CD4-positive, alpha-beta T cell (primary cell): Measurements from ENCODE around the gene SH2D1A. TPM values are rescaled to one million over a fixed set of nuclear protein-coding genes. Genes with fewer than 3 reads are reported as not detected.

Experiments
- ATAC-seq: fragments of 200-7000 bp; cut with Tn5 transposase; one replicate; pipeline ENCODE4 v1.10.0; 2022; ENCODE audit warnings: mild to moderate bottlenecking; ENCODE audit not compliant: poor library complexity
- CTCF ChIA-PET: fragments of 350-600 bp; sonication (Branson Sonifier 250); formaldehyde crosslinking; loops from one replicate; lab custom pipeline; 2021; ENCODE audit warnings: antibody characterized with exemption, inconsistent platforms; lab: Charles Lee
- POLR2A ChIA-PET: fragments of 350-600 bp; sonication (Branson Sonifier 250); formaldehyde crosslinking; loops from one replicate; lab custom pipeline; 2021; ENCODE audit warnings: antibody characterized with exemption, inconsistent platforms; lab: Charles Lee
- DNase-seq, 14 experiments: peaks; one replicate each; pipeline ENCODE4 v3.0.0-alpha.2; 2013 to 2020; ENCODE audit warnings: mixed read lengths in 2 of 14
- H3K27ac ChIP-seq, 2 donors: one replicate each; pipeline versions ENCODE4 v1.5.1 to v1.7.0; 2013; ENCODE audit warnings: low read length in 2 of 2, low read depth in 1 of 2, mild to moderate bottlenecking in 1 of 2
- H3K27me3 ChIP-seq, 2 experiments: 1 replicate in 1 of 2; 2 replicates in 1 of 2; pipeline versions ENCODE4 v1.6.1 to v1.7.0; 2013; ENCODE audit warnings: low read length in 2 of 2, control low read depth in 1 of 2, mild to moderate bottlenecking in 1 of 2, moderate library complexity in 1 of 2; ENCODE audit not compliant: insufficient read depth in 2 of 2, control insufficient read depth in 1 of 2
- H3K36me3 ChIP-seq: one replicate; pipeline ENCODE4 v1.6.1; 2013; ENCODE audit warnings: low read length, control low read depth; ENCODE audit not compliant: insufficient read depth
- H3K4me1 ChIP-seq: one replicate; pipeline ENCODE4 v1.6.1; 2013; ENCODE audit warnings: low read length, control low read depth; ENCODE audit not compliant: insufficient read depth
- H3K4me3 ChIP-seq: one replicate; pipeline ENCODE4 v1.5.1; 2013; ENCODE audit warnings: mild to moderate bottlenecking, low read length, moderate library complexity
- H3K9me3 ChIP-seq, 2 experiments: 1 replicate in 1 of 2; 2 replicates in 1 of 2; pipeline versions ENCODE4 v1.6.1 to v1.7.0; 2013; ENCODE audit warnings: low read length in 2 of 2, mild to moderate bottlenecking in 2 of 2, control low read depth in 1 of 2, moderate library complexity in 1 of 2; ENCODE audit not compliant: control insufficient read depth in 1 of 2, insufficient read depth in 1 of 2
- H3K27ac Mint-ChIP-seq: one replicate; pipeline ENCODE4 v1.8.0; 2020; ENCODE audit warnings: mixed read lengths
- H3K27me3 Mint-ChIP-seq: one replicate; pipeline ENCODE4 v1.8.0; 2021; ENCODE audit warnings: mixed read lengths
- H3K36me3 Mint-ChIP-seq: one replicate; pipeline ENCODE4 v1.8.0; 2021; ENCODE audit warnings: low read depth, mixed read lengths
- H3K4me1 Mint-ChIP-seq: one replicate; pipeline ENCODE4 v1.8.0; 2021; ENCODE audit warnings: low read depth, mixed read lengths
- H3K4me3 Mint-ChIP-seq: one replicate; pipeline ENCODE4 v1.8.0; 2020; ENCODE audit warnings: mild to moderate bottlenecking, mixed read lengths
- H3K9me3 Mint-ChIP-seq: one replicate; pipeline ENCODE4 v1.8.0; 2020; ENCODE audit warnings: mixed read lengths
- CTCF ChIP-seq: fragments of 200-600 bp; IDR thresholded peaks from one replicate; pipeline ENCODE4 v1.8.0; 2022; ENCODE audit warnings: antibody characterized with exemption, mild to moderate bottlenecking
- intact Hi-C, 2 experiments: fragments of 100-400 bp; cut with DNase I in 1 of 2; cut with micrococcal nuclease in 1 of 2; formaldehyde crosslinking; loops; one replicate each; pipeline versions ENCODE4 v1.15.1 to v1.9.0; 2023 to 2025; cut with DNase I, micrococcal nuclease
- total RNA-seq, 174 experiments: library from RNA in 2 of 174; stranded (reverse) in 2 of 174; gene quantifications; one replicate each; pipeline ENCODE4 v1.2.3 and lab custom pipeline; 2021 to 2026

Gene SH2D1A
- total RNA-seq, 2 experiments from 2014 or later, result 39.6 to 41.5 TPM

- peaks cover 45% of the 10 kb centered on the region for H3K4me1 Mint-ChIP-seq
- no peak overlapping the region for H3K27ac ChIP-seq
Observed at GRCh38 chrX:124369722-124370121, 23.4 kb downstream of the SH2D1A start.

GRCh38 chrX:124373348-124373747 is 27.0 kb downstream of the SH2D1A start:
- Histone ChIP-seq H3K4me3 (no peak overlapping the region), H3K9me3 (no peaks in the 10 kb centered on the region), H3K27me3 (no peaks in the 10 kb centered on the region), H3K4me1 (no peaks in the 10 kb centered on the region), H3K27ac (no peak overlapping the region), H3K36me3 (peaks cover 38% of the 10 kb centered on the region)
- Mint-ChIP-seq H3K27ac (no peak overlapping the region), H3K9me3 (no peaks in the 10 kb centered on the region), H3K4me1 (peaks cover 39% of the 10 kb centered on the region), H3K27me3 (no peaks in the 10 kb centered on the region), H3K4me3 (no peak overlapping the region), H3K36me3 (peaks cover 53% of the 10 kb centered on the region)
- TF ChIP-seq CTCF, result no peak
- ChIA-PET CTCF (no interaction called here), POLR2A (interaction anchor here (1.0 kb wide), 2 partner anchors 27 to 64 kb away, joined by 3 to 4 read pairs; partner anchors contain the start of gene SH2D1A)
- ATAC-seq, result no peak
- intact Hi-C loops, result no loop called here
- DNase-seq, result no peak

More at GRCh38 chrX:124369722-124370121, 23.4 kb downstream of the SH2D1A start:
- Histone ChIP-seq H3K4me3 (no peak overlapping the region), H3K4me1 (no peaks in the 10 kb centered on the region), H3K27me3 (no peaks in the 10 kb centered on the region), H3K9me3 (no peaks in the 10 kb centered on the region), H3K36me3 (peaks cover 53% of the 10 kb centered on the region)
- ChIA-PET POLR2A (interaction anchor here (1.8 kb wide), 1 partner anchor 22 kb away, joined by 3 read pairs; no protein-coding TSS in a partner anchor), CTCF (interaction anchor here (1.2 kb wide), 2 partner anchors 10 to 16 kb away, joined by 3 to 4 read pairs; no protein-coding TSS in a partner anchor)
- TF ChIP-seq CTCF, result no peak
- H3K9me3 Mint-ChIP-seq, result no peaks in the 10 kb centered on the region
- no peaks in the 10 kb centered on the region for H3K27me3 Mint-ChIP-seq
- no peak for DNase-seq
- H3K4me3 Mint-ChIP-seq, result no peak overlapping the region
- peak overlapping the region; percentile 64 for H3K27ac Mint-ChIP-seq
- intact Hi-C loops, result no loop called here
- peaks cover 80% of the 10 kb centered on the region for H3K36me3 Mint-ChIP-seq
- no peak for ATAC-seq

- Histone ChIP-seq H3K4me1 (no peaks in the 10 kb centered on the region), H3K27me3 (no peaks in the 10 kb centered on the region), H3K9me3 (no peaks in the 10 kb centered on the region), H3K4me3 (no peak overlapping the region), H3K36me3 (peaks cover 13% of the 10 kb centered on the region), H3K27ac (no peak overlapping the region)
- Mint-ChIP-seq H3K4me3 (no peak overlapping the region), H3K4me1 (peaks cover 41% of the 10 kb centered on the region), H3K27ac (no peak overlapping the region), H3K9me3 (no peaks in the 10 kb centered on the region), H3K36me3 (peaks cover 45% of the 10 kb centered on the region), H3K27me3 (no peaks in the 10 kb centered on the region)
- intact Hi-C loops, result loop anchor here in 1 of 2 experiments (5.0 kb wide), 1 partner anchor 41 kb away; no protein-coding TSS in a partner anchor
- ChIA-PET POLR2A (interaction anchor here (1.5 kb wide), 1 partner anchor 160 kb away, joined by 3 read pairs; no protein-coding TSS in a partner anchor), CTCF (no interaction called here)
- DNase-seq (no peak), ATAC-seq (no peak)
- TF ChIP-seq CTCF, result no peak
Observed at GRCh38 chrX:124378643-124379042, 32.3 kb downstream of the SH2D1A start.
